ENCODE measurements around the gene EBP.

The EBP gene

GRCh38 chrX:48531358-48531959, 9.9 kb downstream of the EBP start:
- TF ChIP-seq CTCF (IDR thresholded peaks at IDR 0.05): no peak

GRCh38 chrX:48532161-48532560, 10.6 kb downstream of the EBP start:
- TF ChIP-seq CTCF (IDR thresholded peaks at IDR 0.05): no peak

GRCh38 chrX:48533165-48533564, 11.6 kb downstream of the EBP start:
- TF ChIP-seq CTCF (IDR thresholded peaks at IDR 0.05): no peak

- TF ChIP-seq CTCF (IDR thresholded peaks at IDR 0.05): no peak
These were observed 17.2 kb downstream of the EBP start for GRCh38 chrX:48538641-48539344.

- TF ChIP-seq CTCF (IDR thresholded peaks at IDR 0.05): peak; percentile 28; the same call in 1 of the 2 replicates
These were observed 17.9 kb downstream of the EBP start, which contains the start of gene TBC1D25 for GRCh38 chrX:48539345-48540027. TBC1D25 (plus strand) TSS chrX:48539714; CDS start chrX:48539798, 84 bp downstream.

- TF ChIP-seq CTCF (IDR thresholded peaks at IDR 0.05): no peak
These were observed 18.4 kb downstream of the EBP start for GRCh38 chrX:48540028-48540375.

- TF ChIP-seq CTCF (IDR thresholded peaks at IDR 0.05): no peak
These were observed 18.9 kb downstream of the EBP start for GRCh38 chrX:48540480-48540879.
